ENCODE data around the gene CWF19L2. TPM values are rescaled to one million over a fixed set of nuclear protein-coding genes. Genes with fewer than 3 reads are reported as not detected.
"Not testable (repeated sequence)": the region's sequence is repeated elsewhere in the genome, so short reads cannot be mapped to it uniquely, and the experiment has no call there.

CWF19L2 gene
- total and polyA plus RNA-seq, 2 experiments from 2014 or later = 20.3 to 27.2 TPM

GRCh38 chr11:107466275-107466866 lies 8.7 kb upstream of the CWF19L2 start:
- ATAC-seq; H3K36me3 Mint-ChIP-seq (ENCODE audit: low read depth); H3K27me3 ChIP-seq (ENCODE audit: insufficient read depth); H3K4me3 Mint-ChIP-seq; H3K79me2 ChIP-seq (replicated peaks; ENCODE audit: insufficient read depth); H3K27me3 Mint-ChIP-seq (ENCODE audit: insufficient read depth, low read depth, poor library complexity); H3K27ac Mint-ChIP-seq; H3K4me1 ChIP-seq (ENCODE audit: insufficient read depth); H3K9me3 Mint-ChIP-seq; H3K36me3 ChIP-seq (ENCODE audit: insufficient read depth); H3K27ac ChIP-seq (ENCODE audit: low read depth); H2AFZ ChIP-seq; H4K20me1 ChIP-seq (replicated peaks; ENCODE audit: insufficient read depth); H3K4me3 ChIP-seq; H3K9me2 ChIP-seq (ENCODE audit: insufficient read depth); H3K4me2 ChIP-seq; H3F3A ChIP-seq (replicated peaks; ENCODE audit: low read depth); DNase-seq (ENCODE audit: low spot score); H3K4me1 Mint-ChIP-seq: not testable (repeated sequence)

- H3K79me2 ChIP-seq (replicated peaks; ENCODE audit: insufficient read depth) = peaks cover 21% of the 10 kb centered on the region
- no peaks in the 10 kb centered on the region for H3F3A ChIP-seq (replicated peaks; ENCODE audit: low read depth)
- H4K20me1 ChIP-seq (replicated peaks; ENCODE audit: insufficient read depth) = no peaks in the 10 kb centered on the region
- H3K4me3 ChIP-seq = peak overlapping the region; percentile 64
- ATAC-seq = peak; percentile 45
- peaks cover 5% of the 10 kb centered on the region; the same call in 1 of the 2 replicates for H3K4me1 ChIP-seq (ENCODE audit: insufficient read depth)
- peak overlapping the region; percentile 88 for H3K4me3 Mint-ChIP-seq
- no peaks in the 10 kb centered on the region for H3K27me3 ChIP-seq (ENCODE audit: insufficient read depth)
- H3K36me3 Mint-ChIP-seq (ENCODE audit: low read depth) = peaks cover 5% of the 10 kb centered on the region; the same call in 1 of the 3 replicates
- peak overlapping the region; percentile 15; the same call in 1 of the 2 replicates for H3K27ac ChIP-seq (ENCODE audit: low read depth)
- peaks cover 3% of the 10 kb centered on the region; the same call in 2 of the 3 replicates for H3K4me1 Mint-ChIP-seq
- no peaks in the 10 kb centered on the region for H3K9me2 ChIP-seq (ENCODE audit: insufficient read depth)
- peak overlapping the region; percentile 97 for H3K27ac Mint-ChIP-seq
- H2AFZ ChIP-seq = peak overlapping the region; percentile 25; the same call in 1 of the 2 replicates
- H3K36me3 ChIP-seq (ENCODE audit: insufficient read depth) = 0 out of 2 replicates have a peak, but pooled peaks cover 5% of the 10 kb centered on the region
- H3K9me3 Mint-ChIP-seq = no peaks in the 10 kb centered on the region
- peak overlapping the region; percentile 96 for H3K4me2 ChIP-seq
- TF ChIP-seq EZH2phosphoT487 (IDR thresholded peaks at IDR 0.05; ENCODE audit: unreplicated experiment) = no peak
- no peak for TF ChIP-seq JUNB (IDR thresholded peaks at IDR 0.05; ENCODE audit: unreplicated experiment)
- no peak for TF ChIP-seq NANOG (IDR thresholded peaks at IDR 0.05; ENCODE audit: borderline replicate concordance)
- no peak for TF ChIP-seq REST (IDR thresholded peaks at IDR 0.05; ENCODE audit: unreplicated experiment)
- no peak for TF ChIP-seq CREB1 (CRISPR knock-in tag; IDR thresholded peaks at IDR 0.05; ENCODE audit: low read depth)
- TF ChIP-seq CTCF (conservative IDR thresholded peaks at IDR 0.05; ENCODE audit: low read depth in 2 of 2) = no peak
- TF ChIP-seq ZNF331 (CRISPR knock-in tag; IDR thresholded peaks at IDR 0.05; ENCODE audit: low read depth) = no peak
- no peak for TF ChIP-seq ZNF114 (CRISPR knock-in tag; IDR thresholded peaks at IDR 0.05)
- H3K27me3 Mint-ChIP-seq (ENCODE audit: insufficient read depth, low read depth, poor library complexity) = peaks cover 3% of the 10 kb centered on the region
- DNase-seq (ENCODE audit: low spot score) = peak; percentile 15
Measured at GRCh38 chr11:107457205-107457557, 444 bp downstream of the CWF19L2 start.

Data from GM23338 (cell line).